Stomach (tissue), 9 donors: ENCODE measurements around the gene CHKB. TPM values are rescaled to one million over a fixed set of nuclear protein-coding genes. Genes with fewer than 3 reads are reported as not detected.

Experiments used
- DNase-seq, 2 donors: peaks; one replicate each; pipeline versions ENCODE4 v3.0.0 to v3.0.0-alpha.2; 2013 to 2019
- H3K27ac ChIP-seq, 5 donors: fragments of 200-600 bp in 4 of 5; sonication (generic) in 4 of 5; one replicate each; pipeline ENCODE4 v1.5.1; 2013 to 2019; ENCODE audit warnings: mild to moderate bottlenecking in 1 of 5, moderate library complexity in 1 of 5
- H3K27me3 ChIP-seq, 3 donors: fragments of 200-600 bp; sonication (generic); one replicate each; pipeline ENCODE4 v1.5.1; 2017 to 2019; ENCODE audit warnings: mixed run types in 1 of 3
- H3K36me3 ChIP-seq, 4 donors: fragments of 200-600 bp; sonication (generic); 1 replicate in 3 of 4; 2 replicates in 1 of 4; pipeline ENCODE4 v1.5.1; 2016 to 2019
- H3K4me1 ChIP-seq, 4 donors: fragments of 200-600 bp; sonication (generic); one replicate each; pipeline ENCODE4 v1.5.1; 2016 to 2019
- H3K4me3 ChIP-seq, 4 donors: fragments of 200-600 bp; sonication (generic) in 3 of 4; one replicate each; pipeline ENCODE4 v1.5.1; 2016 to 2019; ENCODE audit warnings: mild to moderate bottlenecking in 1 of 4
- H3K9me3 ChIP-seq, 4 donors: fragments of 200-600 bp; sonication (generic); one replicate each; pipeline ENCODE4 v1.5.1; 2016 to 2019
- EP300 ChIP-seq: sonication (generic); formaldehyde crosslinking; IDR thresholded peaks from one replicate; pipeline ENCODE4 v1.6.1; 2017; ENCODE audit warnings: antibody characterized with exemption
- POLR2A ChIP-seq, 4 donors: fragments of 450-650 bp; IDR thresholded peaks; one replicate each; pipeline ENCODE4 v1.6.1; 2016; ENCODE audit warnings: antibody characterized with exemption in 4 of 4, control low read depth in 2 of 4, mild to moderate bottlenecking in 1 of 4, moderate library complexity in 1 of 4
- POLR2AphosphoS5 ChIP-seq, 3 donors: sonication (generic); formaldehyde crosslinking; IDR thresholded peaks; one replicate each; pipeline ENCODE4 v1.6.1; 2016; ENCODE audit warnings: antibody characterized with exemption in 3 of 3
- WGBS, 5 donors: extraction: QIAGEN DNeasy Blood & Tissue Kit in 3 of 5; methylation state at CpG; one replicate each; pipeline versions ENCODE4 v1.1.5 to v1.1.7; 2013 to 2018; 5-methylcytosine and 5-hydroxymethylcytosine counted together
- intact Hi-C: fragments of 100-400 bp; cut with DNase I; formaldehyde crosslinking; loops from one replicate; pipeline ENCODE4 v1.15.1; 2023; ENCODE audit warnings: low total_unique reads
- polyA plus RNA-seq, 3 donors: library from polyadenylated mRNA; stranded (reverse); fragments of 200-250 nt; gene quantifications; one replicate each; pipeline ENCODE4 v1.2.3, GENCODE V29; 2013
- total RNA-seq, 5 donors: library from RNA; depleted of rRNA; stranded (reverse); fragments of >200 nt; gene quantifications; one replicate each; pipeline versions ENCODE4 v1.1.0 to v1.2.3, GENCODE V29; 2014 to 2016
- TF ChIP-seq, protein P1 (sequence below), 7 experiments: fragments of 450-650 bp in 4 of 7; fragments of 200-600 bp in 3 of 7; sonication (generic) in 3 of 7; IDR thresholded peaks; one replicate each; pipeline ENCODE4 v1.5.1; 2016 to 2019; ENCODE audit warnings: antibody characterized with exemption in 7 of 7, control low read depth in 2 of 7, mild to moderate bottlenecking in 1 of 7
- donor health status: healthy with polysubstance abuse.
- donor health status: Bipolar disorder and iron deficiency.
- donor health status: healthy.

CHKB gene
- total and polyA plus RNA-seq, 8 donors: 31.9 to 283 (median 118) TPM

DNA sequence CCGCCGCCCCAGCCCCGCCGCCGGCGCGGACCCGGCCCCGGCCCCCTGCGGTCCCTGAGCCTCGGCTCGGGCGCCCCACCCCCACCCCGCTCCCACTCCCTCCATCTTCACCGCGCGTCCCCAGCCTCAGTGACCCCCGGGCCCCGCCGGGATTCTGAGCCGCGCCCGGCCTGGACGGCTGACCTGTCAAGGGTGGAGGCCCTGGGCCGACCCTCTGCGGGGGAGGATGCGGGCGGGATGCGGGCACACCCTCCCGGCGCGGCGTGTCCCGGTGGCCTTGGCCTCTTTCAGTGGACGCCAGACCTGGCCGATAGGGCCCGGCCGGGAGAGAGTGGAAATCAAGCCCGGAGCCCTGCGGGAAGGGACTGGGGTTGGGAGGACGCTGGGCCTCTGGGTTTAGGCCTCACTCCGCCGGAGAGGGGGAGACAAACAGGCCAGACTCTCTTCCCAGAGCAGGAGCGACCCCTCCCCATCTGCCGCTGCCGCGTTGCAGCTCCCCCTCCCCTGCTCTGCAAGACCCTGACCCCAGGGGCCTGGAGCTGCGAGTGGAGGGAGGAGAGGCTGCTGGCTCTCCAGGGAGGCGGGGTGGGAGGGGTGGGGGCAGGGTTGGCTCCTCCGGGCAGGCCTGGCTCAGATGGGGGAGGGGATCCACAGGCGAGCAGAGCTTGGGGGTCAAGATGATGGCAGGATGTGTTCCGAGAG is 18.5 kb upstream of the CHKB start:
- intact Hi-C loops: no loop called here
- Histone ChIP-seq H3K27me3 (peaks cover 5 to 83% (median 34%) of the 10 kb centered on the region in 3 donors), H3K27ac (peak overlapping the region in 1 of 5 donors; percentile 8), H3K4me3 (peak overlapping the region; percentile 42 to 64 (median 52)), H3K9me3 (no peaks in the 10 kb centered on the region), H3K36me3 (no peaks in the 10 kb centered on the region), H3K4me1 (peaks cover 11 to 28% (median 15%) of the 10 kb centered on the region in 4 donors)
- DNase-seq: no peak
- TF ChIP-seq, protein P1, sequence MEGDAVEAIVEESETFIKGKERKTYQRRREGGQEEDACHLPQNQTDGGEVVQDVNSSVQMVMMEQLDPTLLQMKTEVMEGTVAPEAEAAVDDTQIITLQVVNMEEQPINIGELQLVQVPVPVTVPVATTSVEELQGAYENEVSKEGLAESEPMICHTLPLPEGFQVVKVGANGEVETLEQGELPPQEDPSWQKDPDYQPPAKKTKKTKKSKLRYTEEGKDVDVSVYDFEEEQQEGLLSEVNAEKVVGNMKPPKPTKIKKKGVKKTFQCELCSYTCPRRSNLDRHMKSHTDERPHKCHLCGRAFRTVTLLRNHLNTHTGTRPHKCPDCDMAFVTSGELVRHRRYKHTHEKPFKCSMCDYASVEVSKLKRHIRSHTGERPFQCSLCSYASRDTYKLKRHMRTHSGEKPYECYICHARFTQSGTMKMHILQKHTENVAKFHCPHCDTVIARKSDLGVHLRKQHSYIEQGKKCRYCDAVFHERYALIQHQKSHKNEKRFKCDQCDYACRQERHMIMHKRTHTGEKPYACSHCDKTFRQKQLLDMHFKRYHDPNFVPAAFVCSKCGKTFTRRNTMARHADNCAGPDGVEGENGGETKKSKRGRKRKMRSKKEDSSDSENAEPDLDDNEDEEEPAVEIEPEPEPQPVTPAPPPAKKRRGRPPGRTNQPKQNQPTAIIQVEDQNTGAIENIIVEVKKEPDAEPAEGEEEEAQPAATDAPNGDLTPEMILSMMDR (IDR thresholded peaks at IDR 0.05): no peak
- WGBS, 5 donors: 9 to 19% (median 10%) methylated on average over 23 to 52 of the region's 52 CpGs

DNA sequence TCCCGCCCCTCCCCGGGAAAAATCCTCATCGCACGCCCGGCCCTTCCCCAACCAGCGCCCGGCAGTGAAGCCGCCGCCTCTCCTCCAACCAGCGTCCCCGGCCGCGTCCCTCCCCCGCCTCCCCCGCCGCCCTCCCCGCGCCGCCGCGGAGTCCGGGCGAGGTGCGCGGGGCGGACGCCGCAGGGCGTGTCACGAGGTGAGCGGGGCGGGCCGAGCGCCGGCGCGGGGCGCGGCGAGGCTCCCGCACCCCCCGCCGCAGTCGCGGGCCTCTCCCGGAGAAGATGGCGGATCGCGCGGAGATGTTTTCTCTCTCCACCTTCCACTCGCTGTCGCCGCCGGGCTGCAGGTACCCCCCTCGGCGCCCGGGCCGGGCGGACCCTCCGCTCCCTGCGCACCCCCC is 17.9 kb upstream of the CHKB start, which contains the start of gene MAPK8IP2:
TSS of gene MAPK8IP2 (plus strand) at position 256 of the 400 bp plus-strand sequence. CDS start at position 282, 26 bp downstream.
- H3K4me3 ChIP-seq: peak within 1 kb of the TSS; percentile 42 to 64 (median 52)
- intact Hi-C loops: no loop called here
- peaks cover 11 to 28% (median 15%) of the 10 kb centered on the region in 4 donors for H3K4me1 ChIP-seq
- 0 to 2% (median 0%) methylated on average over 4 to 54 of the region's 61 CpGs; no CpG with 5 or more reads in 1 of the 5 donors for WGBS, 5 donors
- no peaks in the 10 kb centered on the region for H3K36me3 ChIP-seq
- H3K27ac ChIP-seq: peak within 1 kb of the TSS in 1 of 5 donors; percentile 13
- DNase-seq: peak in 1 of 2 donors; percentile 58
- H3K9me3 ChIP-seq: no peaks in the 10 kb centered on the region
- H3K27me3 ChIP-seq: peaks cover 5 to 77% (median 34%) of the 10 kb centered on the region in 3 donors
- TF ChIP-seq, protein P1 (IDR thresholded peaks at IDR 0.05): no peak
- TF ChIP-seq EP300: no peak
- TF ChIP-seq POLR2AphosphoS5 (IDR thresholded peaks at IDR 0.05): no peak
- no peak for TF ChIP-seq POLR2A (IDR thresholded peaks at IDR 0.05)

DNA sequence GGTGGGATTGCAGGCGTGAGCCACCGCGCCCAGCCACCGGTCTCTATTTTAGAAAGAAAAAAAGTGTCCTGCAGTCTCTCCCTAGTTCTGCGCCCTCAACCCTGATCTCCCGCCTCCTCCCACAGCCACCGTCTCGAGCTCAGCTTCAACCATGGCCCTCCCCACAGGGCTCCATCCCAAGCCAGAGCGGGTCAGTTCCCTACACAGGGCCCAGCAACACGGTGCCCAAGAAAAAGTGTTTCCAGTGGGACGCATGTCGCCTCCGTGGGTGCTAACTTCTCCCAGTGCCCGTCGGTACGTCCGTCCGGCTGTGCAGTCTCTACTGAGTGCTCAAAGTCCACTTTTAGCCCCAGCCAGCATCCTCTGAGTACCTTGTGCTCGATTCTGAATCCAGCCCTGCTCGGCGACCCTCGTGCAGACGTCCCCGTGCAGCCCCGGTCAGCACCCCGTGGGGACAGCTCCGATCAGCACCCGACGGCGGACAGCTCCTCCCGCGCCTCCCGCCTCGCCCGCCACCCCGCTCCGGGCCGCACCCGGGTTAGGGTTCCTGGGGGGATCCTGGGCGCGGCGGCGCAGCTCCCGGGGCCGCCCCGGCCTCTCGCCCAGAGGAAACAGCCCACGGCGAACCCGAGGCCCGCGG is 17.3 kb upstream of the CHKB start:
- TF ChIP-seq, protein P1 (IDR thresholded peaks at IDR 0.05): no peak
- TF ChIP-seq POLR2A (IDR thresholded peaks at IDR 0.05) (no peak), POLR2AphosphoS5 (IDR thresholded peaks at IDR 0.05) (no peak), EP300 (no peak)

GRCh38 chr22:50597097-50597496 is 14.4 kb upstream of the CHKB start:
- intact Hi-C loops: no loop called here
- TF ChIP-seq, protein P1 (IDR thresholded peaks at IDR 0.05): no peak
- TF ChIP-seq EP300 (no peak), POLR2AphosphoS5 (IDR thresholded peaks at IDR 0.05) (no peak), POLR2A (IDR thresholded peaks at IDR 0.05) (no peak)
- 84 to 93% (median 88%) methylated on average over 5 of the region's 5 CpGs for WGBS, 5 donors
- no peak for DNase-seq
- Histone ChIP-seq H3K4me3 (no peak overlapping the region), H3K9me3 (no peaks in the 10 kb centered on the region), H3K27ac (no peak overlapping the region), H3K4me1 (peaks cover 11 to 20% (median 15%) of the 10 kb centered on the region in 4 donors), H3K27me3 (peaks cover 5 to 43% (median 21%) of the 10 kb centered on the region in 3 donors), H3K36me3 (peaks cover 0 to 3% (median 0%) of the 10 kb centered on the region in 4 donors)

More for the DNA sequence above, 17.3 kb upstream of the CHKB start:
- peak; percentile 59 to 85 for DNase-seq
- intact Hi-C loops: no loop called here
- Histone ChIP-seq H3K36me3 (peaks cover 0 to 3% (median 0%) of the 10 kb centered on the region in 4 donors), H3K27me3 (peaks cover 5 to 71% (median 34%) of the 10 kb centered on the region in 3 donors), H3K9me3 (no peaks in the 10 kb centered on the region), H3K4me3 (peak overlapping the region; percentile 42 to 64 (median 52)), H3K27ac (peak overlapping the region in 1 of 5 donors; percentile 13), H3K4me1 (peaks cover 11 to 28% (median 15%) of the 10 kb centered on the region in 4 donors)
- 15 to 45% (median 22%) methylated on average over 15 to 52 of the region's 52 CpGs for WGBS, 5 donors
